PFSK-1 (cell line): Measurements from ENCODE around the gene TVP23C.

Experiments
- FOXP2 ChIP-seq: optimal IDR thresholded peaks from 2 replicates; pipeline ENCODE3; 2011; ENCODE audit warnings: borderline replicate concordance, control low read depth, inconsistent platforms; ENCODE audit not compliant: insufficient read depth; ENCODE audit errors: extremely low read length, extremely low read depth
- POLR2AphosphoS5 ChIP-seq: IDR thresholded peaks from 2 replicates; pipeline ENCODE4 v1.6.1; 2012; ENCODE audit warnings: low read depth, mild to moderate bottlenecking, control low read depth, low read length, moderate library complexity
- REST ChIP-seq, 2 experiments: IDR thresholded peaks; 2 replicates each; pipeline versions ENCODE4 v1.6.1 to v1.8.0; 2011 to 2012; ENCODE audit warnings: low read depth in 2 of 2, low read length in 2 of 2, control low read depth in 1 of 2, inconsistent platforms in 1 of 2, mild to moderate bottlenecking in 1 of 2, moderate library complexity in 1 of 2; ENCODE audit not compliant: insufficient read depth in 1 of 2
- SIN3A ChIP-seq: IDR thresholded peaks from 2 replicates; pipeline ENCODE4 v1.6.1; 2012; ENCODE audit warnings: mild to moderate bottlenecking, low read length, moderate library complexity, borderline replicate concordance; ENCODE audit not compliant: insufficient read depth
- TAF1 ChIP-seq: IDR thresholded peaks from 2 replicates; pipeline ENCODE4 v1.6.1; 2012; ENCODE audit warnings: low read length, control low read depth, borderline replicate concordance; ENCODE audit not compliant: insufficient read depth

- TF ChIP-seq POLR2AphosphoS5 (no peak), TAF1 (no peak), REST (IDR thresholded peaks at IDR 0.05; ENCODE audit: insufficient read depth in 1 of 2, low read depth in 2 of 2, low read length in 2 of 2) (no peak), FOXP2 (no peak), SIN3A (no peak)
Observed at GRCh38 chr17:15510361-15510760, 52.9 kb downstream of the TVP23C start.
